HG02973 (cell line): Measurements from ENCODE around the gene MAPK10.
"Not testable (repeated sequence)": the region's sequence is repeated elsewhere in the genome, so short reads cannot be mapped to it uniquely, and the experiment has no call there.

Experiments
- ATAC-seq: cut with Tn5 transposase; IDR thresholded peaks from one replicate; pipeline ENCODE4 v1.9.1; 2021; ENCODE audit warnings: moderate library complexity; ENCODE audit not compliant: unreplicated experiment

Gene MAPK10

GRCh38 chr4:86218746-86219473 is 140.9 kb downstream of the MAPK10 start:
- no peak for ATAC-seq

GRCh38 chr4:86203176-86203575 is 156.7 kb downstream of the MAPK10 start:
- no peak for ATAC-seq

GRCh38 chr4:86185659-86186058 is 174.2 kb downstream of the MAPK10 start:
- no peak for ATAC-seq

- no peak for ATAC-seq
Measured at GRCh38 chr4:86184901-86185285, 175.0 kb downstream of the MAPK10 start.

GRCh38 chr4:86184216-86184900 is 175.5 kb downstream of the MAPK10 start:
- ATAC-seq = no peak

- ATAC-seq = no peak
Measured at GRCh38 chr4:86181585-86181984, 178.3 kb downstream of the MAPK10 start.

GRCh38 chr4:86178211-86178610 is 181.6 kb downstream of the MAPK10 start:
- ATAC-seq = no peak

- no peak for ATAC-seq
Measured at GRCh38 chr4:86174506-86174905, 185.3 kb downstream of the MAPK10 start.

GRCh38 chr4:86168335-86168734 is 191.5 kb downstream of the MAPK10 start:
- ATAC-seq = not testable (repeated sequence)

GRCh38 chr4:86160426-86160825 is 199.4 kb downstream of the MAPK10 start:
- ATAC-seq = no peak

- no peak for ATAC-seq
Measured at GRCh38 chr4:86159216-86159615, 200.6 kb downstream of the MAPK10 start.

GRCh38 chr4:86156531-86156930 is 203.3 kb downstream of the MAPK10 start:
- ATAC-seq = no peak

- ATAC-seq = no peak
Measured at GRCh38 chr4:86155766-86156165, 204.1 kb downstream of the MAPK10 start.

- no peak for ATAC-seq
Measured at GRCh38 chr4:86152454-86152853, 207.4 kb downstream of the MAPK10 start.

GRCh38 chr4:86151196-86151595 is 208.7 kb downstream of the MAPK10 start:
- no peak for ATAC-seq

GRCh38 chr4:86141161-86141560 is 218.7 kb downstream of the MAPK10 start:
- no peak for ATAC-seq

GRCh38 chr4:86132468-86132867 is 227.4 kb downstream of the MAPK10 start:
- ATAC-seq = no peak

GRCh38 chr4:86131456-86131855 is 228.4 kb downstream of the MAPK10 start:
- ATAC-seq = no peak

GRCh38 chr4:86130160-86130933 is 229.5 kb downstream of the MAPK10 start:
- ATAC-seq = no peak

GRCh38 chr4:86129546-86129945 is 230.3 kb downstream of the MAPK10 start:
- ATAC-seq = no peak

- ATAC-seq = no peak
Measured at GRCh38 chr4:86122404-86122803, 237.4 kb downstream of the MAPK10 start.

- no peak for ATAC-seq
Measured at GRCh38 chr4:86118711-86119110, 241.1 kb downstream of the MAPK10 start.
